SU-DHL-6 (cell line): Measurements from ENCODE around the gene C1QL1.

Experiments
- CTCF ChIP-seq: fragments of 200-600 bp; sonication (generic); IDR thresholded peaks from one replicate; pipeline ENCODE4 v1.5.1; 2017; ENCODE audit warnings: antibody characterized with exemption, mild to moderate bottlenecking, low read length, moderate library complexity; ENCODE audit not compliant: insufficient read depth, poor library complexity, severe bottlenecking
- EZH2phosphoT487 ChIP-seq: fragments of 200-600 bp; sonication (generic), shearing (Covaris generic); conservative IDR thresholded peaks from 2 replicates; pipeline ENCODE4 v1.6.1; 2018; ENCODE audit warnings: mild to moderate bottlenecking, antibody characterized with exemption, low read length, moderate library complexity, mixed read lengths

- TF ChIP-seq CTCF (no peak), EZH2phosphoT487 (no peak)
These were observed 33.2 kb upstream of the C1QL1 start for GRCh38 chr17:45001310-45001709.
